Renal cortical epithelial cell (primary cell): ENCODE data around the gene RNASEH2A. TPM values are rescaled to one million over a fixed set of nuclear protein-coding genes. Genes with fewer than 3 reads are reported as not detected.

Source experiments
- DNase-seq: peaks from one replicate; pipeline ENCODE4 v3.0.0-alpha.2; 2011; ENCODE audit warnings: low read depth
- total RNA-seq: library from RNA; depleted of rRNA; stranded (reverse); fragments of >200 nt; gene quantifications from 2 replicates; pipeline ENCODE4 v1.2.3, GENCODE V29; 2014

The RNASEH2A gene
- total RNA-seq, 1 donor from 2014 or later: 7.7 TPM

GRCh38 chr19:12859546-12859945 lies 53.2 kb downstream of the RNASEH2A start:
- no peak for DNase-seq

Other genes with a start within 250 kb of the RNASEH2A start
- gene ZNF490, start 195.8 kb upstream of the RNASEH2A start, total RNA-seq: 10.2 and 19.6 TPM in 2 replicates
- gene ZNF791, start 195.7 kb upstream of the RNASEH2A start, total RNA-seq: 13.2 and 21.0 TPM in 2 replicates
- gene MAN2B1, start 139.8 kb upstream of the RNASEH2A start, total RNA-seq: 72.1 and 92.0 TPM in 2 replicates
- gene WDR83, start 139.8 kb upstream of the RNASEH2A start, total RNA-seq: 7.8 and 10.3 TPM in 2 replicates
- 42.8 and 49.1 TPM in 2 replicates for gene DHPS, start 124.7 kb upstream of the RNASEH2A start, total RNA-seq
- gene GNG14, start 118.6 kb upstream of the RNASEH2A start, total RNA-seq: not detected in 2 replicates
- 10.4 and 13.1 TPM in 2 replicates for gene FBXW9, start 110.0 kb upstream of the RNASEH2A start, total RNA-seq
- gene TNPO2, start 82.7 kb upstream of the RNASEH2A start, total RNA-seq: 17.0 and 67.3 TPM in 2 replicates
- gene TRIR, start 71.9 kb upstream of the RNASEH2A start, total RNA-seq: 78.3 and 103 TPM in 2 replicates
- 74.4 and 121 TPM in 2 replicates for gene GET3, start 69.1 kb upstream of the RNASEH2A start, total RNA-seq
- not detected in 2 replicates for gene BEST2, start 54.8 kb upstream of the RNASEH2A start, total RNA-seq
- 19.6 and 30.8 TPM in 2 replicates for gene HOOK2, start 31.0 kb upstream of the RNASEH2A start, total RNA-seq
- gene JUNB, start 15.1 kb upstream of the RNASEH2A start, total RNA-seq: 120 and 130 TPM in 2 replicates
- 215 and 236 TPM in 2 replicates for gene PRDX2, start 4.8 kb upstream of the RNASEH2A start, total RNA-seq
- gene THSD8, start 4.5 kb upstream of the RNASEH2A start, total RNA-seq: not detected in 2 replicates
- gene RTBDN, start 28.0 kb downstream of the RNASEH2A start, total RNA-seq: not detected in 2 replicates
- 0.20 and 0.52 TPM in 2 replicates for gene MAST1, start 31.9 kb downstream of the RNASEH2A start, total RNA-seq
- gene DNASE2, start 74.9 kb downstream of the RNASEH2A start, total RNA-seq: 18.5 and 34.9 TPM in 2 replicates
- not detected in 2 replicates for gene KLF1, start 80.6 kb downstream of the RNASEH2A start, total RNA-seq
- gene GCDH, start 84.6 kb downstream of the RNASEH2A start, total RNA-seq: 23.4 and 36.5 TPM in 2 replicates
- not detected in 2 replicates for gene SYCE2, start 112.7 kb downstream of the RNASEH2A start, total RNA-seq
- gene FARSA, start 127.1 kb downstream of the RNASEH2A start, total RNA-seq: 66.3 and 71.8 TPM in 2 replicates
- gene CALR, start 132.0 kb downstream of the RNASEH2A start, total RNA-seq: 962 and 1,180 TPM in 2 replicates
- gene RAD23A, start 139.3 kb downstream of the RNASEH2A start, total RNA-seq: 33.0 and 50.2 TPM in 2 replicates
- gene GADD45GIP1, start 150.6 kb downstream of the RNASEH2A start, total RNA-seq: 10.3 and 20.0 TPM in 2 replicates
- gene DAND5, start 163.0 kb downstream of the RNASEH2A start, total RNA-seq: 0.05 TPM in 1 of 2 replicates, not detected in the other
- gene NFIX, start 188.9 kb downstream of the RNASEH2A start, total RNA-seq: 10.1 and 40.7 TPM in 2 replicates